ENCODE results near the gene RHOG. TPM values are rescaled to one million over a fixed set of nuclear protein-coding genes. Genes with fewer than 3 reads are reported as not detected.

Gene RHOG
- total and polyA plus RNA-seq, 10 donors: 102 to 256 (median 150) TPM

- H3K9me3 ChIP-seq: no peaks in the 10 kb centered on the region
- 81 to 93% (median 91%) methylated on average over 7 of the region's 7 CpGs for WGBS, 5 donors
- H3K27me3 ChIP-seq (replicated peaks in 1 of 7): no peaks in the 10 kb centered on the region
- no peak overlapping the region for H3K4me3 ChIP-seq
- no peak overlapping the region for H3K27ac ChIP-seq
- TF ChIP-seq POLR2A (IDR thresholded peaks at IDR 0.05) (no peak), CTCF (IDR thresholded peaks at IDR 0.05 in 8 of 11, conservative IDR thresholded peaks at IDR 0.05 in 3 of 11) (no peak), POLR2AphosphoS5 (IDR thresholded peaks at IDR 0.05) (no peak)
- intact Hi-C loops (cut with DNase I; ENCODE audit: low total_unique reads): no loop called here
- peaks cover 7 to 100% (median 70%) of the 10 kb centered on the region in 6 donors for H3K4me1 ChIP-seq
- H3K36me3 ChIP-seq: no peaks in the 10 kb centered on the region
- no peak for DNase-seq
Observed at GRCh38 chr11:3885855-3886254, 45.1 kb upstream of the RHOG start.

GRCh38 chr11:3882655-3883054 is 41.9 kb upstream of the RHOG start:
- TF ChIP-seq POLR2A (IDR thresholded peaks at IDR 0.05) (no peak), POLR2AphosphoS5 (IDR thresholded peaks at IDR 0.05) (no peak), CTCF (IDR thresholded peaks at IDR 0.05 in 8 of 11, conservative IDR thresholded peaks at IDR 0.05 in 3 of 11) (no peak)
- Histone ChIP-seq H3K4me3 (no peak overlapping the region), H3K36me3 (no peaks in the 10 kb centered on the region), H3K9me3 (no peaks in the 10 kb centered on the region), H3K27ac (no peak overlapping the region), H3K27me3 (replicated peaks in 1 of 7) (no peaks in the 10 kb centered on the region), H3K4me1 (peaks cover 35 to 100% (median 71%) of the 10 kb centered on the region in 6 donors)
- no peak for DNase-seq
- intact Hi-C loops (cut with DNase I; ENCODE audit: low total_unique reads): no loop called here

GRCh38 chr11:3880724-3881123 is 40.0 kb upstream of the RHOG start:
- TF ChIP-seq POLR2AphosphoS5 (IDR thresholded peaks at IDR 0.05) (no peak), CTCF (IDR thresholded peaks at IDR 0.05 in 8 of 11, conservative IDR thresholded peaks at IDR 0.05 in 3 of 11) (no peak), POLR2A (IDR thresholded peaks at IDR 0.05) (no peak)
- WGBS, 5 donors: 16 to 31% (median 26%) methylated on average over 3 of the region's 3 CpGs
- no peaks in the 10 kb centered on the region for H3K27me3 ChIP-seq (replicated peaks in 1 of 7)
- H3K9me3 ChIP-seq: no peaks in the 10 kb centered on the region
- no peak overlapping the region for H3K4me3 ChIP-seq
- H3K4me1 ChIP-seq: peaks cover 46 to 100% (median 73%) of the 10 kb centered on the region in 6 donors
- intact Hi-C loops (cut with DNase I; ENCODE audit: low total_unique reads): no loop called here
- peak overlapping the region in 7 of 8 donors; percentile 55 to 77 (median 72) for H3K27ac ChIP-seq
- no peak for DNase-seq
- no peaks in the 10 kb centered on the region for H3K36me3 ChIP-seq

- no peak for TF ChIP-seq CTCF (IDR thresholded peaks at IDR 0.05 in 8 of 11, conservative IDR thresholded peaks at IDR 0.05 in 3 of 11)
- TF ChIP-seq POLR2A (IDR thresholded peaks at IDR 0.05): no peak
- TF ChIP-seq POLR2AphosphoS5 (IDR thresholded peaks at IDR 0.05): no peak
- Histone ChIP-seq H3K27me3 (replicated peaks in 1 of 7) (no peaks in the 10 kb centered on the region), H3K4me3 (no peak overlapping the region), H3K4me1 (peaks cover 48 to 100% (median 74%) of the 10 kb centered on the region in 6 donors), H3K27ac (peak overlapping the region; percentile 51 to 77 (median 70)), H3K9me3 (no peaks in the 10 kb centered on the region), H3K36me3 (no peaks in the 10 kb centered on the region)
- no peak for DNase-seq
- WGBS, 5 donors: 72 to 84% (median 82%) methylated on average over 2 of the region's 2 CpGs
- intact Hi-C loops (cut with DNase I; ENCODE audit: low total_unique reads): loop anchor here (10.0 kb wide), 1 partner anchor 55 kb away; no protein-coding TSS in a partner anchor
Observed at GRCh38 chr11:3879967-3880542, 39.3 kb upstream of the RHOG start.

All from spleen (tissue), 11 donors.